ENCODE results near the gene DLGAP1. TPM values are rescaled to one million over a fixed set of nuclear protein-coding genes. Genes with fewer than 3 reads are reported as not detected.

Gene DLGAP1
- total RNA-seq, 1 donor from 2014 or later = 3.7 TPM

DNA sequence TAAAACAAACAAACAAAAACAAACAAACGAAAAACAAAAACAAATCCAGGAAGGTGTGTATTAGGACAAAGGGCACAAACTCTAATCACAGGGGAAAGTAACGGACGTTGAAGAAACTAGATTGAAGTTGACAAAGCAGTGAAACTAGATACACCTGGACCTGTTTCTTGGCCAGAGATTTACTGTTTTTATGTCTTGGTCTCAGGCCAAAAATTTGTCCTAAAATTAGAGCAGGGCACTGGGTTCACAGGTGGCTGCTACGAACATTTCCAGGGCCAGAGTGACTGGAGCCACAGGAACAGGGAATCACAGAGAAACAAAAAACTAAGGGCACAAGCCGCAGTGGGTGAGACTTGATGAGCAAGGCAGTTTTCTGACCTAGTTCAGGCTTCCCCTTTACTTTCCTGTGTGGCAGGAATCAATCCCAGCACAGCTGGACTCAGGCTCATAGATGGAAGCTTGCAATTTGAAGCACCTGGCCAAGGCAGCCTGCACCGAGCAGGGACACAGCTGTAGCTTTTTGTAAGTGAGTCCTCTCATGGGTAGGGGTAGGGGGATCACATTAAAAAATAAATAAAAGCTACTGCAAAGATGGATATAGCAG is 329.4 kb downstream of the DLGAP1 start:
- peaks cover 19% of the 10 kb centered on the region for H3K4me1 Mint-ChIP-seq (ENCODE audit: unreplicated experiment)
- no peak overlapping the region for H3K4me3 Mint-ChIP-seq

DNA sequence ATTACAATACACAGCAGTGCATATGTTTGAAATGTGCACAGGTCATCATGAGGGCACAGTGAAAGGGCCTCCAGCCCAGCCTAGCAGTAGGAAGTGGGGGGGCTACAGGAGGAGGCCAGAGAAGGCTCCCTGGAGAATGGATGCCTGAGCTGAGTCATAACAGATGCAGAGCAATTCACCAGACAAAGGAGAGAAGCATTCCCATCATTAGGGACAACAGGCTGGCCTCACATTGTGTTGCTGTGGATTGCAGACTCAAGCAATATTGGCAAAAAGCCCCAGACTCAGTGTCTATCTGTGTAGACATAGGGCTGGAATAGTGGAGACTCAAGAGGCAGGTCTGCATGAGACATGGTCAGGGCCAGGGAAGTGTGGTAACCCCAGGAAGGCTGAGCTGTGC is 329.9 kb downstream of the DLGAP1 start:
- Mint-ChIP-seq H3K9me3 (no peaks in the 10 kb centered on the region), H3K4me3 (no peak overlapping the region), H3K36me3 (no peaks in the 10 kb centered on the region), H3K4me1 (ENCODE audit: unreplicated experiment) (peaks cover 19% of the 10 kb centered on the region), H3K27ac (no peak overlapping the region), H3K27me3 (peaks cover 7% of the 10 kb centered on the region)
- DNase-seq (ENCODE audit: extremely low spot score, unreplicated experiment) = no peak
- TF ChIP-seq, protein P1, sequence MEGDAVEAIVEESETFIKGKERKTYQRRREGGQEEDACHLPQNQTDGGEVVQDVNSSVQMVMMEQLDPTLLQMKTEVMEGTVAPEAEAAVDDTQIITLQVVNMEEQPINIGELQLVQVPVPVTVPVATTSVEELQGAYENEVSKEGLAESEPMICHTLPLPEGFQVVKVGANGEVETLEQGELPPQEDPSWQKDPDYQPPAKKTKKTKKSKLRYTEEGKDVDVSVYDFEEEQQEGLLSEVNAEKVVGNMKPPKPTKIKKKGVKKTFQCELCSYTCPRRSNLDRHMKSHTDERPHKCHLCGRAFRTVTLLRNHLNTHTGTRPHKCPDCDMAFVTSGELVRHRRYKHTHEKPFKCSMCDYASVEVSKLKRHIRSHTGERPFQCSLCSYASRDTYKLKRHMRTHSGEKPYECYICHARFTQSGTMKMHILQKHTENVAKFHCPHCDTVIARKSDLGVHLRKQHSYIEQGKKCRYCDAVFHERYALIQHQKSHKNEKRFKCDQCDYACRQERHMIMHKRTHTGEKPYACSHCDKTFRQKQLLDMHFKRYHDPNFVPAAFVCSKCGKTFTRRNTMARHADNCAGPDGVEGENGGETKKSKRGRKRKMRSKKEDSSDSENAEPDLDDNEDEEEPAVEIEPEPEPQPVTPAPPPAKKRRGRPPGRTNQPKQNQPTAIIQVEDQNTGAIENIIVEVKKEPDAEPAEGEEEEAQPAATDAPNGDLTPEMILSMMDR (conservative IDR thresholded peaks at IDR 0.05) = no peak

More for the DNA sequence above, 329.4 kb downstream of the DLGAP1 start:
- DNase-seq (ENCODE audit: extremely low spot score, unreplicated experiment) = no peak
- no peaks in the 10 kb centered on the region for H3K9me3 Mint-ChIP-seq
- H3K27ac Mint-ChIP-seq = no peak overlapping the region
- H3K27me3 Mint-ChIP-seq = peaks cover 6% of the 10 kb centered on the region
- TF ChIP-seq, protein P1 (conservative IDR thresholded peaks at IDR 0.05) = no peak
- H3K36me3 Mint-ChIP-seq = no peaks in the 10 kb centered on the region

DNA sequence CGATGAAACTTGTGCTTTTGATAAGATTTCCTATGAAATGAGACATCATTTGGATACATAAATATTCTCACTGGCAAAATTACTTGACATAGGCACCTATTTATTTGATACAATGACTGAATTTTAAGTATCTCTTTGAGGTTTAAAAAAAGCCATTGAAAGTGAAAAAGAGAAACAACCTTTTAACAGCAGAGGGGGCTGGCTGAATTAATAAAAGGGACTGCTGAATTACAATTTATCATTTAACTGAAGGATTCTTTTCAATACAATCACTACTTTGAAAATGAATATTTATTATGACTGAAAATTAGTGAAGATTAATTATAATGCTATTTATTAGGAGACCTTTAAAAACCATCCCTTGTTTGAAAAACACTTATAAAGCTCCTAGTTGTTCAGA is 335.3 kb downstream of the DLGAP1 start:
- H3K4me1 Mint-ChIP-seq (ENCODE audit: unreplicated experiment) = peaks cover 2% of the 10 kb centered on the region
- H3K4me3 Mint-ChIP-seq = no peak overlapping the region
- TF ChIP-seq, protein P1 (conservative IDR thresholded peaks at IDR 0.05) = peak; percentile 37
- no peaks in the 10 kb centered on the region for H3K9me3 Mint-ChIP-seq
- H3K36me3 Mint-ChIP-seq = no peaks in the 10 kb centered on the region
- no peak for DNase-seq (ENCODE audit: extremely low spot score, unreplicated experiment)
- peaks cover 10% of the 10 kb centered on the region for H3K27me3 Mint-ChIP-seq
- no peak overlapping the region for H3K27ac Mint-ChIP-seq

DNA sequence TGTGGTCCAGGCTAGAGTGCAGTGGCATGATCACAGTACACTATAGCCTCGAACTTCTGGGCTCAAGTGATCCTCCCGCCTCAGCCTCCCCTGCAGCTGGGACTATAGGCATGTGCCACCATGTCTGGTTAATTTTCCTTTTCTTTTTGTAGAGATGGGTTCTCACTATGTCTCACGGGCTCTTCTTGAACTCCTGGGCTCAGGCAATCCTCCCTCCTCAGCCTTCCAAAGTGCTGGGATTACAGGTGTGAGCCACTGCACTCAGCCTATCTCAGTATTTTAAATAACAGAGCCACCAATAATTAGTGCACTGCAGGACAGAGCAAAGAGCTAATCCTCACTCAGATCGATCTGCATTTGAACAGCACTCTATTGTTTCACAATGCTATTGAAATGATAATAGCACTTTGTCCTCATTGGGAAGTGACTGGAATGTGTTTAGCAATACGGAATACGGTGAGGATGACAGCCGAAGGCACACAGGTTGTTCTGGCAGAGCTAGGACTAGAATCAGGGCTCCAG is 335.9 kb downstream of the DLGAP1 start:
- Mint-ChIP-seq H3K4me3 (no peak overlapping the region), H3K27ac (no peak overlapping the region), H3K4me1 (ENCODE audit: unreplicated experiment) (no peaks in the 10 kb centered on the region), H3K36me3 (no peaks in the 10 kb centered on the region), H3K27me3 (peaks cover 10% of the 10 kb centered on the region), H3K9me3 (no peaks in the 10 kb centered on the region)
- no peak for DNase-seq (ENCODE audit: extremely low spot score, unreplicated experiment)
- TF ChIP-seq, protein P1 (conservative IDR thresholded peaks at IDR 0.05) = no peak

DNA sequence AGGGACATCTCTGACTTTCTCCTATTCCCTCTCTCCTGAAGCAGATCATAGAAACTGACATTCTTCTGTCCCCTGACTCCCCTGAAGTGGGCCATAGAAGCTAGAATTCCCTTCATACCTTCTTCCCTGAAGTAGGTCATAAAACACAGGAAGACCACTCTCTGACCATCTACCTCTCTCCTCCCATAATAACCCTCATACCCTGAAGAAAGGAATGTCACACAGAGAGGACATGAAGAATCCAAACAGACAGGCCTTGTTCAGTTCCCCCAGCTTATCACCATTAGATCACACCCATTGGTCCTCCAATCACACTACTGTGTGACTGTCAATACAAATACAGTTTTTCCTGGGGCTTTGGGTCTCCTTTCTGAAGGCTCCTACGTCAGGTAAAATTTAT is 347.1 kb downstream of the DLGAP1 start:
- no peaks in the 10 kb centered on the region for H3K27me3 Mint-ChIP-seq
- H3K36me3 Mint-ChIP-seq = no peaks in the 10 kb centered on the region
- no peak overlapping the region for H3K27ac Mint-ChIP-seq
- no peak overlapping the region for H3K4me3 Mint-ChIP-seq
- H3K4me1 Mint-ChIP-seq (ENCODE audit: unreplicated experiment) = no peaks in the 10 kb centered on the region
- H3K9me3 Mint-ChIP-seq = no peaks in the 10 kb centered on the region
- no peak for DNase-seq (ENCODE audit: extremely low spot score, unreplicated experiment)
- TF ChIP-seq, protein P1 (conservative IDR thresholded peaks at IDR 0.05) = no peak

Measured in type B pancreatic cell (in vitro differentiated cells).